Mucosa of descending colon (tissue), 3 donors: Measurements from ENCODE around the gene TTBK2. TPM values are rescaled to one million over a fixed set of nuclear protein-coding genes. Genes with fewer than 3 reads are reported as not detected.
A peak's percentile ranks its signal among the peaks of the same experiment; 100 is the strongest.
"Not testable (repeated sequence)": the region's sequence is repeated elsewhere in the genome, so short reads cannot be mapped to it uniquely, and the experiment has no call there.

Source experiments
- ATAC-seq: fragments of 200-7000 bp; cut with Tn5 transposase; one replicate; pipeline ENCODE4 v1.9.1; 2020; ENCODE audit warnings: mild to moderate bottlenecking, moderate library complexity
- DNase-seq, 3 donors: peaks; one replicate each; pipeline ENCODE4 v3.0.0-alpha.2; 2020
- H3K36me3 ChIP-seq: fragments of 200-600 bp; one replicate; pipeline ENCODE4 v1.8.0; 2021; ENCODE audit warnings: low read depth, mild to moderate bottlenecking
- H3K4me1 ChIP-seq: fragments of 200-600 bp; one replicate; pipeline ENCODE4 v1.8.0; 2021; ENCODE audit warnings: low read depth, mild to moderate bottlenecking
- H3K4me3 ChIP-seq: fragments of 200-600 bp; one replicate; pipeline ENCODE4 v1.8.0; 2021; ENCODE audit warnings: mild to moderate bottlenecking
- H3K9me3 ChIP-seq: fragments of 200-600 bp; one replicate; pipeline ENCODE4 v1.8.0; 2021; ENCODE audit warnings: mild to moderate bottlenecking
- CTCF ChIP-seq: fragments of 200-600 bp; IDR thresholded peaks from one replicate; pipeline ENCODE4 v1.8.0; 2022; ENCODE audit warnings: antibody characterized with exemption, mild to moderate bottlenecking
- intact Hi-C, 2 donors: fragments of 100-400 bp; cut with DNase I in 1 of 2; cut with micrococcal nuclease in 1 of 2; formaldehyde crosslinking; loops; one replicate each; pipeline versions ENCODE4 v1.11.0 to v1.11.1; 2022; cut with DNase I, micrococcal nuclease
- long read RNA-seq, 2 donors: library from polyadenylated mRNA; unstranded; transcript quantifications; one replicate each; pipeline ENCODE4 v2.0.0, GENCODE V29; 2019 to 2021
- total RNA-seq, 3 donors: library from RNA; stranded (reverse); fragmentation: NEBNext Ultra II Directional in 2 of 3; extraction: Animal tissue kit (Norgen Biotek cat#: 25700) in 2 of 3; gene quantifications; one replicate each; pipeline versions ENCODE4 v1.2.1 to v1.2.4, GENCODE V29; 2021 to 2023
- donor health status: DM: no; HTN: no; CAD: no; lungs with moderate emphysema.
- donor health status: DM: no; HTN: no; CAD: no.
- donor health status: DM: no; HTN: yes; CAD: no.

Gene TTBK2
- 10 to 100 TPM in 2 of 3 donors, 1 to 10 TPM in 1; 9.7 to 27.6 (median 11.4) TPM for total RNA-seq
- long read RNA-seq, donor 1, partial matches to known transcripts = 3 of 6 reads
- long read RNA-seq, donor 1, other reads (novel, unspliced or antisense) = 2 of 6 reads
- long read RNA-seq, donor 2, partial matches to known transcripts = 0 of 1 reads
- long read RNA-seq, donor 2, other reads (novel, unspliced or antisense) = 1 of 1 reads

- H3K4me3 ChIP-seq = peak within 1 kb of the TSS; percentile 98
- peak; percentile 12 for TF ChIP-seq CTCF
Measured at GRCh38 chr15:42920519-42921341, at the start of gene TTBK2. Gene TTBK2 (minus strand): TSS chr15:42920778. CDS start chr15:42878617, 42,161 bp downstream.

GRCh38 chr15:42964476-42964875, 43.9 kb upstream of the TTBK2 start:
- H3K36me3 ChIP-seq = no peaks in the 10 kb centered on the region
- intact Hi-C loops = no loop called here

More at GRCh38 chr15:42920519-42921341, at the start of gene TTBK2:
- peak; percentile 99 for ATAC-seq
- Histone ChIP-seq H3K4me1 (no peaks in the 10 kb centered on the region), H3K36me3 (no peaks in the 10 kb centered on the region), H3K9me3 (no peaks in the 10 kb centered on the region)
- intact Hi-C loops = loop anchor here (10.0 kb wide), 1 partner anchor 216 kb away; no protein-coding TSS in a partner anchor
- DNase-seq = peak; percentile 98 to 99 (median 99)

GRCh38 chr15:42955518-42955917, 34.9 kb upstream of the TTBK2 start:
- Histone ChIP-seq H3K36me3 (no peaks in the 10 kb centered on the region), H3K4me1 (no peaks in the 10 kb centered on the region), H3K9me3 (no peaks in the 10 kb centered on the region), H3K4me3 (no peak overlapping the region)
- intact Hi-C loops = no loop called here
- no peak for TF ChIP-seq CTCF
- DNase-seq (no peak), ATAC-seq (no peak)

More at GRCh38 chr15:42964476-42964875, 43.9 kb upstream of the TTBK2 start:
- no peak for TF ChIP-seq CTCF
- Histone ChIP-seq H3K9me3 (no peaks in the 10 kb centered on the region), H3K4me3 (no peak overlapping the region), H3K4me1 (no peaks in the 10 kb centered on the region)
- no peak for DNase-seq
- ATAC-seq = no peak

GRCh38 chr15:42954291-42954690, 33.7 kb upstream of the TTBK2 start:
- no peak for TF ChIP-seq CTCF
- Histone ChIP-seq H3K9me3 (no peaks in the 10 kb centered on the region), H3K4me3 (no peak overlapping the region), H3K36me3 (no peaks in the 10 kb centered on the region), H3K4me1 (no peaks in the 10 kb centered on the region)
- DNase-seq (no peak), ATAC-seq (no peak)
- intact Hi-C loops = no loop called here

- ATAC-seq, H3K4me1 ChIP-seq, H3K36me3 ChIP-seq, intact Hi-C loops, H3K4me3 ChIP-seq, H3K9me3 ChIP-seq, DNase-seq: not testable (repeated sequence)
Measured at GRCh38 chr15:42948898-42949297, 28.3 kb upstream of the TTBK2 start.

- Histone ChIP-seq H3K4me1 (no peaks in the 10 kb centered on the region), H3K4me3 (no peak overlapping the region), H3K9me3 (no peaks in the 10 kb centered on the region), H3K36me3 (no peaks in the 10 kb centered on the region)
- DNase-seq = no peak
- TF ChIP-seq CTCF = no peak
- intact Hi-C loops = no loop called here
- ATAC-seq = no peak
Measured at GRCh38 chr15:42940527-42940926, 19.9 kb upstream of the TTBK2 start.
